Measurements from ENCODE around the gene DNAL1. TPM values are rescaled to one million over a fixed set of nuclear protein-coding genes. Genes with fewer than 3 reads are reported as not detected.

DNAL1 gene
- total RNA-seq (10 to 100 TPM; 11.2 to 19.9 (median 16.2) TPM), polyA plus RNA-seq (10 to 100 TPM in 1 of 2 donors, 1 to 10 TPM in 1; 4.1 to 15.8 TPM)
- long read RNA-seq, donor 1, full-length matches to known transcripts, result 2 of 7 reads
- long read RNA-seq, donor 1, partial matches to known transcripts, result 0 of 7 reads
- long read RNA-seq, donor 1, other reads (novel, unspliced or antisense), result 5 of 7 reads
- long read RNA-seq, donor 2, full-length matches to known transcripts, result 6 of 6 reads
- long read RNA-seq, donor 2, partial matches to known transcripts, result 0 of 6 reads
- long read RNA-seq, donor 2, other reads (novel, unspliced or antisense), result 0 of 6 reads
- long read RNA-seq, donor 3, partial matches to known transcripts, result 0 of 1 reads
- long read RNA-seq, donor 3, other reads (novel, unspliced or antisense), result 1 of 1 reads

GRCh38 chr14:73644531-73645247 is at the start of gene DNAL1:
Gene DNAL1, plus strand, starts transcription at chr14:73644986. Its CDS starts 54 bp downstream, at chr14:73645040.
- H3K27ac ChIP-seq, result peak within 1 kb of the TSS; percentile 1 to 83
- peak; percentile 91 to 96 (median 93) for DNase-seq
- H3K9me3 ChIP-seq, result no peaks in the 10 kb centered on the region
- H3K4me1 ChIP-seq (ENCODE audit: insufficient read depth), result peaks cover 3% of the 10 kb centered on the region
- WGBS, 3 donors, result 0% methylated on average over 42 to 43 of the region's 43 CpGs
- no peaks in the 10 kb centered on the region for H3K27me3 ChIP-seq
- peak within 1 kb of the TSS; percentile 41 for H3K4me3 ChIP-seq
- peak; percentile 61 for TF ChIP-seq POLR2A (IDR thresholded peaks at IDR 0.05)
- TF ChIP-seq CTCF (IDR thresholded peaks at IDR 0.05), result no peak
- no peak for TF ChIP-seq EP300 (IDR thresholded peaks at IDR 0.05)
- intact Hi-C loops (cut with DNase I), result loop anchor here in 1 of 4 donors (10.0 kb wide), 1 partner anchor 70 kb away; the partner anchor contains the start of gene PNMA1
- H3K36me3 ChIP-seq, result no peaks in the 10 kb centered on the region

- H3K4me3 ChIP-seq, result no peak overlapping the region
- no peak for DNase-seq
- no peaks in the 10 kb centered on the region for H3K4me1 ChIP-seq (ENCODE audit: insufficient read depth)
- no peaks in the 10 kb centered on the region for H3K27me3 ChIP-seq
- H3K36me3 ChIP-seq, result no peaks in the 10 kb centered on the region
- no peak overlapping the region for H3K27ac ChIP-seq
- TF ChIP-seq EP300 (IDR thresholded peaks at IDR 0.05) (no peak), CTCF (IDR thresholded peaks at IDR 0.05) (no peak), POLR2A (IDR thresholded peaks at IDR 0.05) (no peak)
- no peaks in the 10 kb centered on the region for H3K9me3 ChIP-seq
- intact Hi-C loops (cut with DNase I), result no loop called here
Measured at GRCh38 chr14:73599499-73599898, 45.3 kb upstream of the DNAL1 start.

- intact Hi-C loops (cut with DNase I), result no loop called here
- no peaks in the 10 kb centered on the region for H3K27me3 ChIP-seq
- no peak overlapping the region for H3K27ac ChIP-seq
- no peak overlapping the region for H3K4me3 ChIP-seq
- no peak for TF ChIP-seq EP300 (IDR thresholded peaks at IDR 0.05)
- TF ChIP-seq CTCF (IDR thresholded peaks at IDR 0.05), result no peak
- no peak for TF ChIP-seq POLR2A (IDR thresholded peaks at IDR 0.05)
- WGBS, 3 donors, result 65 to 75% (median 66%) methylated on average over 3 of the region's 3 CpGs
- H3K4me1 ChIP-seq (ENCODE audit: insufficient read depth), result no peaks in the 10 kb centered on the region
- no peak for DNase-seq
- no peaks in the 10 kb centered on the region for H3K36me3 ChIP-seq
- no peaks in the 10 kb centered on the region for H3K9me3 ChIP-seq
Measured at GRCh38 chr14:73602994-73603393, 41.8 kb upstream of the DNAL1 start.

GRCh38 chr14:73606271-73606670 is 38.5 kb upstream of the DNAL1 start:
- WGBS, 3 donors, result 79 to 97% (median 88%) methylated on average over 3 of the region's 3 CpGs

More at GRCh38 chr14:73606271-73606670, 38.5 kb upstream of the DNAL1 start:
- no peaks in the 10 kb centered on the region for H3K4me1 ChIP-seq (ENCODE audit: insufficient read depth)
- H3K4me3 ChIP-seq, result no peak overlapping the region
- DNase-seq, result no peak
- no peaks in the 10 kb centered on the region for H3K27me3 ChIP-seq
- no peak overlapping the region for H3K27ac ChIP-seq
- no peaks in the 10 kb centered on the region for H3K9me3 ChIP-seq
- intact Hi-C loops (cut with DNase I), result no loop called here
- no peaks in the 10 kb centered on the region for H3K36me3 ChIP-seq
- TF ChIP-seq EP300 (IDR thresholded peaks at IDR 0.05) (no peak), POLR2A (IDR thresholded peaks at IDR 0.05) (no peak), CTCF (IDR thresholded peaks at IDR 0.05) (no peak)
